ENCODE results near the gene STKLD1.

DNA sequence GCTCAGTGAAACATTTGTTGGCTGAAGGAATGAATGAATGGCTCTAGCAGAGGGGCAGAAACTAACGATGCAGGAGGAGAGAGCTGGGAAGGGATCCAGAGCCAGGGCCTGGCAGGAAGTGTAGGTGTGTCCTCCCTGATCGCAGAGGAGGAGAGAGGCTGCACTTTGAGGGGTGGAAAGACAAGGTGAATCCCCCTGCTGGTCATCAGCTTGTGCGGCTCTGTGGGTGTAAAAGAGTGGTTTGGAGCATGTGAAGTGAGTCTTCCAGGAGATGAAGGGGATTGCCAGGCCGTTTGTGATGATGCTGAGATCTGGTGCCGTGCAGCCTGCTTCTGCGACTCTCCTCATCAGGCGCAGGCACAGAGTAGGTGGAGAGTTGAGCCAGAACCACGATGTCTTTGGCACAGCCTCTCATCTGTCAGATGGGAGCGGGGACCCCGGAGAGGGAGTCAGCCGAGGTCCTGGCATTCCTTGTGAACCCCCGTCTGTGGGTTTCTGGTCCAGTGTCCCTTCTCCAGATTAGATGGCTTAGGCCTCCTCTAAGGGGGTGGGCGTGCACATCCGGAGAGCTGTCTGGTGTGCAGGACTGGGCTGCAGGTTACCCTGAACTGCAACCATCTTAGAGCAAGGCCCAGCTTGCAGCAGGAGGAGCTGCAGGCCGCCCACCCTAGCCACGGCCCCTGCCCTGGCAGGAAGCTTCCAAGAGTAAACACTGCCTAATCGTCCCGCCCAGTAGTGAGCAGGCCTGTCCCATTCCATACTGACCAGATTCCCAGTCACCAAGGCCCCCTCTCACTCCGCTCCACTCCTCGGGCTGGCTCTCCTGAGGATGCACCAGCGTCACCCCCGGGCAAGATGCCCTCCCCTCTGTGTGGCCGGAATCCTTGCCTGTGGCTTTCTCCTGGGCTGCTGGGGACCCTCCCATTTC lies 45.7 kb downstream of the STKLD1 start, which contains the start of gene ADAMTS13:
- TF ChIP-seq, protein P1, sequence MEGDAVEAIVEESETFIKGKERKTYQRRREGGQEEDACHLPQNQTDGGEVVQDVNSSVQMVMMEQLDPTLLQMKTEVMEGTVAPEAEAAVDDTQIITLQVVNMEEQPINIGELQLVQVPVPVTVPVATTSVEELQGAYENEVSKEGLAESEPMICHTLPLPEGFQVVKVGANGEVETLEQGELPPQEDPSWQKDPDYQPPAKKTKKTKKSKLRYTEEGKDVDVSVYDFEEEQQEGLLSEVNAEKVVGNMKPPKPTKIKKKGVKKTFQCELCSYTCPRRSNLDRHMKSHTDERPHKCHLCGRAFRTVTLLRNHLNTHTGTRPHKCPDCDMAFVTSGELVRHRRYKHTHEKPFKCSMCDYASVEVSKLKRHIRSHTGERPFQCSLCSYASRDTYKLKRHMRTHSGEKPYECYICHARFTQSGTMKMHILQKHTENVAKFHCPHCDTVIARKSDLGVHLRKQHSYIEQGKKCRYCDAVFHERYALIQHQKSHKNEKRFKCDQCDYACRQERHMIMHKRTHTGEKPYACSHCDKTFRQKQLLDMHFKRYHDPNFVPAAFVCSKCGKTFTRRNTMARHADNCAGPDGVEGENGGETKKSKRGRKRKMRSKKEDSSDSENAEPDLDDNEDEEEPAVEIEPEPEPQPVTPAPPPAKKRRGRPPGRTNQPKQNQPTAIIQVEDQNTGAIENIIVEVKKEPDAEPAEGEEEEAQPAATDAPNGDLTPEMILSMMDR (IDR thresholded peaks at IDR 0.05): no peak
- TF ChIP-seq POLR2A (IDR thresholded peaks at IDR 0.05): no peak
